Mesenteric fat pad (tissue), 1 donor: ENCODE measurements around the gene GIGYF1. TPM values are rescaled to one million over a fixed set of nuclear protein-coding genes. Genes with fewer than 3 reads are reported as not detected.

ENCODE experiments used
- DNase-seq: peaks from one replicate; pipeline ENCODE4 v3.0.0-alpha.2; 2020; ENCODE audit warnings: low spot score
- total RNA-seq: library from RNA; stranded (reverse); fragmentation: NEBNext Ultra II Directional; extraction: Animal tissue kit (Norgen Biotek cat#: 25700); gene quantifications from one replicate; pipeline ENCODE4 v1.2.1, GENCODE V29; 2021
- donor health status: DM: yes; HTN: yes; CAD: no.

Gene GIGYF1
- total RNA-seq, 1 donor from 2014 or later: 31.9 TPM

DNA sequence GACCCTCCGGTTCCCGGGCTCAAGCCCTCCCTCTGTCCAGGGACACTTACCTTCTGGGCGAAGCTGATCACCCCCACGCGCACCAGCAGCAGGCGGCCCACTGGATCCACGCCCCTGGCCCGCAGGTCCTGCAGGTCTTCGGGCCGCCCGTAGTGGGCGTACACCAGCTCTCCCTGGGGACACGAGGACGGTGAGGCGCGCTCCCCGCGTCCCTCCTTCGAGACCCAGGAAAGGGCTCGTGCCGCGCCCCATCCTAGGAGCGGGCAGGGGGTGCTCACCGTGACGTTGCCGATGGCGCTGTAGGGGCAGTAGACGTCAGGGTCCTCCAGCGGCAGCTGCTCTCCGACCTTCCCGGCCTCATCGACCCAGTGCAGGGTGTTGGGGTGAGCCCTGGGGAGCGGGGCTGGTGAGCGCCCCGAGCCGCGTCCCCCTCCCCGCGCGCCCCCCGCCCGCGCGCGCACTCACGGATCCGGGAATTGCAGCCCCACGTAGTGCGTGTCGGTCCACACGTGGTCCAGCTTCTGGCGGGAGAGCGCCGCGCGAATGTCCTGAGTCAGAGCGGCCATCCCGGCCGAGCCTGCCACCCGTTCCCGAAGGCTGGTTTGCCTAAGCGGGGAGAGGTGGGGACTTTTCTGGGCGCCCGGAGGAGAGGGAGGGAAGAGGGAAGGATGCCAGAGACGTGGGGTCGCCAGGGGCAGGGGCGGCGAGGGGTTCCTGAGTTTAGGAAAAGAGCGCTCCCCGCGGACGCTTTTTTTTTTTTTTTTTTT is 60.9 kb downstream of the GIGYF1 start:
- no peak for DNase-seq

DNA sequence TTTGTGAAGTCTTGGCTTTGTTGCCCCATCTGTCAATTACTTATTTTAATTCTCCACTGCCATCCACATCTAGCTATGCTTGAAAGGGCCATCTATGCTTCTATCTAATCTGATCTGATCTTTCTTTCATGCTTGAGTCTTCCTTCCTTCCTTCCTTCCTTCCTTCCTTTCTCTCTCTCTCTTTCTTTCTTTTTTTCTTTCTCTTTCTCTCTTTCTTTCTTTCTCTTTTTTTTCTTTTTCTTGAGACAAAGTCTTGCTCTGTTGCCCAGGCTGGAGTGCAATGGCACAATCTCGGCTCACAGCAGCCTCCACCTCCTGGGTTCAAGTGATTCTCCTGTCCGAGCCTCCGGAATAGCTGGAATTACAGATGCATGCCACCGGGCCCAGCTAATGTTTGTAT is 64.0 kb downstream of the GIGYF1 start:
- DNase-seq: no peak

Other genes starting within 250 kb of the GIGYF1 start
- 0.96 TPM for gene SPACDR, start 230.0 kb downstream of the GIGYF1 start, total RNA-seq
- 42.4 TPM for gene TSC22D4, start 215.0 kb downstream of the GIGYF1 start, total RNA-seq
- 1.2 TPM for gene NYAP1, start 210.3 kb downstream of the GIGYF1 start, total RNA-seq
- gene AGFG2, start 155.0 kb downstream of the GIGYF1 start, total RNA-seq: 14.1 TPM
- 2.3 TPM for gene SAP25, start 120.3 kb downstream of the GIGYF1 start, total RNA-seq
- 41.8 TPM for gene LRCH4, start 108.1 kb downstream of the GIGYF1 start, total RNA-seq
- gene FBXO24, start 107.9 kb downstream of the GIGYF1 start, total RNA-seq: not detected
- 66.4 TPM for gene PCOLCE, start 91.9 kb downstream of the GIGYF1 start, total RNA-seq
- gene MOSPD3, start 81.7 kb downstream of the GIGYF1 start, total RNA-seq: 12.9 TPM
- gene TFR2, start 52.7 kb downstream of the GIGYF1 start, total RNA-seq: 0.29 TPM
- gene ACTL6B, start 37.8 kb downstream of the GIGYF1 start, total RNA-seq: not detected
- 243 TPM for gene GNB2, start 20.5 kb downstream of the GIGYF1 start, total RNA-seq
- gene POP7, start 11.9 kb upstream of the GIGYF1 start, total RNA-seq: 25.9 TPM
- not detected for gene EPO, start 26.2 kb upstream of the GIGYF1 start, total RNA-seq
- gene ZAN, start 39.3 kb upstream of the GIGYF1 start, total RNA-seq: not detected
- 45.6 TPM for gene EPHB4, start 133.3 kb upstream of the GIGYF1 start, total RNA-seq
- 21.7 TPM for gene SLC12A9, start 158.5 kb upstream of the GIGYF1 start, total RNA-seq
- 71.0 TPM for gene TRIP6, start 173.1 kb upstream of the GIGYF1 start, total RNA-seq
- 135 TPM for gene SRRT, start 180.9 kb upstream of the GIGYF1 start, total RNA-seq
- gene UFSP1, start 195.5 kb upstream of the GIGYF1 start, total RNA-seq: 5.1 TPM
- 1.9 TPM for gene ACHE, start 201.6 kb upstream of the GIGYF1 start, total RNA-seq